Tibial artery (tissue), 4 donors: Measurements from ENCODE around the gene LIMK1.
"Not testable (repeated sequence)": the region's sequence is repeated elsewhere in the genome, so short reads cannot be mapped to it uniquely, and the experiment has no call there.

Experiments
- DNase-seq, 2 donors: peaks; one replicate each; pipeline ENCODE4 v3.0.0-alpha.2; 2019
- H3K27ac ChIP-seq, 2 donors: fragments of 200-600 bp; sonication (generic) in 1 of 2; 1 replicate in 1 of 2; 2 replicates in 1 of 2; pipeline ENCODE4 v1.5.1; 2018 to 2019; ENCODE audit warnings: mild to moderate bottlenecking in 1 of 2
- H3K27me3 ChIP-seq, 2 donors: fragments of 200-600 bp; sonication (generic) in 1 of 2; one replicate each; pipeline versions ENCODE4 v1.5.1 to v1.6.0; 2016 to 2019
- H3K36me3 ChIP-seq, 3 donors: fragments of 200-600 bp; sonication (generic) in 2 of 3; one replicate each; pipeline ENCODE4 v1.5.1; 2016 to 2019; ENCODE audit warnings: mild to moderate bottlenecking in 2 of 3
- H3K4me1 ChIP-seq, 4 donors: fragments of 200-600 bp; sonication (generic) in 2 of 4; 1 replicate in 3 of 4; 2 replicates in 1 of 4; pipeline ENCODE4 v1.5.1; 2016 to 2019
- H3K4me3 ChIP-seq, 2 donors: fragments of 200-600 bp; sonication (generic) in 1 of 2; 1 replicate in 1 of 2; 2 replicates in 1 of 2; pipeline ENCODE4 v1.5.1; 2018 to 2019; ENCODE audit warnings: mild to moderate bottlenecking in 2 of 2
- H3K9me3 ChIP-seq, 3 donors: fragments of 200-600 bp; sonication (generic) in 1 of 3; one replicate each; pipeline ENCODE4 v1.5.1; 2016 to 2019
- CTCF ChIP-seq, 2 experiments: fragments of 200-600 bp in 1 of 2; fragments of 450-650 bp in 1 of 2; IDR thresholded peaks; one replicate each; pipeline ENCODE4 v1.5.1; 2017 to 2019; ENCODE audit warnings: antibody characterized with exemption in 2 of 2, mild to moderate bottlenecking in 1 of 2, moderate library complexity in 1 of 2
- intact Hi-C: fragments of 100-400 bp; cut with DNase I; formaldehyde crosslinking; loops from one replicate; pipeline ENCODE4 v1.15.0; 2023; ENCODE audit warnings: low total_unique reads

The LIMK1 gene

DNA sequence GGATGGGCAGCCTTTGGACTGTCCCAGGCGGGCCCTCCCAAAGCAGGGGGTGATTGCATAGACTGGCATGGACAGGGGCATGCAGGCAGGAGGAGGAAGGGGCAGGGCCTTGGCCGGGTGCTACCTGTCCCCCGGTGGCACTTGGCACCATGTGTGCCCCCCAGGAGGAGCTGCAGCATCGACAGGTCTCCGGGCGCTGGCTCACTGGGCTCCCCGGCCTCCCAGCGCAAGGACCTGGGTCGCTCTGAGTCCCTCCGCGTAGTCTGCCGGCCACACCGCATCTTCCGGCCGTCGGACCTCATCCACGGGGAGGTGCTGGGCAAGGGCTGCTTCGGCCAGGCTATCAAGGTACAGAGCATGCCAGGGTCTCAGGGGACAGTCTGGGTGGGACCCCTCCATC lies 23.2 kb downstream of the LIMK1 start:
- Histone ChIP-seq H3K9me3 (no peaks in the 10 kb centered on the region), H3K27ac (no peak overlapping the region), H3K4me3 (no peak overlapping the region), H3K36me3 (peaks cover 28 to 84% (median 55%) of the 10 kb centered on the region in 3 donors), H3K4me1 (no peaks in the 10 kb centered on the region), H3K27me3 (no peaks in the 10 kb centered on the region)
- intact Hi-C loops, result no loop called here
- DNase-seq, result no peak
- no peak for TF ChIP-seq CTCF (IDR thresholded peaks at IDR 0.05)

DNA sequence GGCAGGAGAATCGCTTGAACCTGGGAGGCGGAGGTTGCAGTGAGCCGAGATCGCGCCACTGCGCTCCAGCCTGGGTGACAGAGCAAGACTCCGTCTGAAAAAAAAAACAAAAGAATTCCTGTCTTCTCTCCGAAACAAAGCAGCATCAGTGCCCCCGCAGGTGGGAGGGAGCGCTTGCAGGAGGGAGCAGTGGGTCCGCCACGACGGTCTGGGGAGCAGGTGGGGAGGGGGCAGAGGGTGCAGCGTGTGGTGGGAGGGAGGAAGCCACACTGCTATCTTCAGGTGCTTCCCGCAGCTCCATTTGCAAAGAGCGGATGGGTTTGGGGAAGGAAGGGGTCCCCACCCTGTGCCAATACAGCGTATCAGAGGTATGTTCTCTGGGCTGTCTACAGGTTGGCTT lies 31.7 kb downstream of the LIMK1 start:
- Histone ChIP-seq H3K27me3 (no peaks in the 10 kb centered on the region), H3K4me1 (no peaks in the 10 kb centered on the region), H3K36me3 (peaks cover 16 to 87% (median 51%) of the 10 kb centered on the region in 3 donors), H3K9me3 (no peaks in the 10 kb centered on the region), H3K4me3 (no peak overlapping the region), H3K27ac (no peak overlapping the region)
- intact Hi-C loops, result no loop called here
- no peak for TF ChIP-seq CTCF (IDR thresholded peaks at IDR 0.05)
- DNase-seq, result no peak

- no peaks in the 10 kb centered on the region for H3K4me1 ChIP-seq
- H3K36me3 ChIP-seq, result peaks cover 20 to 87% (median 54%) of the 10 kb centered on the region in 3 donors
- H3K27me3 ChIP-seq, result no peaks in the 10 kb centered on the region
- no peaks in the 10 kb centered on the region for H3K9me3 ChIP-seq
- intact Hi-C loops, result no loop called here
- no peak overlapping the region for H3K27ac ChIP-seq
- TF ChIP-seq CTCF (IDR thresholded peaks at IDR 0.05), result no peak
- no peak for DNase-seq
- H3K4me3 ChIP-seq, result no peak overlapping the region
Measured at GRCh38 chr7:74116356-74116755, 32.8 kb downstream of the LIMK1 start.

DNA sequence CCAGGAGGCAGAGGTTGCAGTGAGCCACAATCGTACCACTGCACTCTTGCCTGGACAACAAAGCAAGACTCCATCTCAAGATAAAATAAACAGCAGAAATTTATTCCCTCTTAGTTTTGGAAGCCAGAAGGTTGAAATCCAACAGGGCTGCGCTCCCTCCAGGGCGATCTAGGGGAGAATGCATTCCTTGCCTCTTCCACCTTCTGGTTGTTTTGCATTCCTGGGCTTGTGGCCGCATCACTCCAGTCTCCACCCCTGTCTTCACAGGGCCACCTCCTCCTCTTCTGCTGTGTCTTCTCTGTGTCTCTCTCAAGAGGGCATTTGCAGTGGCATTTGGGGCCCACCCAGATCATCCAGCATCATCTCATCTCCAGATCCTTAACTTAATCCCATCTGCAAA lies 36.2 kb downstream of the LIMK1 start:
- Histone ChIP-seq H3K4me3 (no peak overlapping the region), H3K27ac (no peak overlapping the region), H3K4me1 (no peaks in the 10 kb centered on the region), H3K9me3 (no peaks in the 10 kb centered on the region), H3K36me3 (peaks cover 14 to 76% (median 41%) of the 10 kb centered on the region in 3 donors), H3K27me3 (no peaks in the 10 kb centered on the region)
- DNase-seq, result no peak
- TF ChIP-seq CTCF (IDR thresholded peaks at IDR 0.05), result no peak
- intact Hi-C loops, result no loop called here

GRCh38 chr7:74121401-74122249 lies 38.0 kb downstream of the LIMK1 start:
- DNase-seq, result no peak
- intact Hi-C loops, result no loop called here
- no peak overlapping the region for H3K4me3 ChIP-seq
- H3K27ac ChIP-seq, result no peak overlapping the region
- H3K9me3 ChIP-seq, result no peaks in the 10 kb centered on the region
- H3K4me1 ChIP-seq, result no peaks in the 10 kb centered on the region
- TF ChIP-seq CTCF (IDR thresholded peaks at IDR 0.05), result no peak
- no peaks in the 10 kb centered on the region for H3K27me3 ChIP-seq
- H3K36me3 ChIP-seq, result peaks cover 14 to 61% (median 30%) of the 10 kb centered on the region in 3 donors

DNA sequence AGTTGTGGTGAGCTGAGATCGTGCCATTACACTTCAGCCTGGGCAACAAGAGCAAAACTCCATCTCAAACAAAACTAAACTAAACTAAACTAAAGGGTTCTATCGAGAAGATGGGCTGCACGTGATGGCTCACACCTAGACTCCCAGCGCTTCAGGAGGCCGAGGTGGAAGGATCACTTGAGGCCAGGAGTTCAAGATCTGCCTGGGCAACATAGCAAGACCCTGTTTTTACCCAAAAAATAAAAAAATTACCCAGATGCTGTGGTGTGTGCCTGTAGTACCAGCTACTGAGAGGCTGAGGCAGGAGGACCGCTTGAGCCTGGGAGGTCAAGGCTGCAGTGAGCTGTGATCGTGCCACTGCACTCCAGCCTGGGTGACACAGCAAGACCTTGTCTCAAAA lies 40.3 kb downstream of the LIMK1 start:
- DNase-seq, H3K27ac ChIP-seq, intact Hi-C loops: not testable (repeated sequence)

More for the DNA sequence above, 40.3 kb downstream of the LIMK1 start:
- not testable (repeated sequence) for H3K27me3 ChIP-seq, H3K4me3 ChIP-seq, H3K4me1 ChIP-seq, H3K9me3 ChIP-seq
- peaks cover 14 to 38% (median 29%) of the 10 kb centered on the region in 3 donors for H3K36me3 ChIP-seq
